K562 (cell line): ENCODE data around the gene IFNAR2. TPM values are rescaled to one million over a fixed set of nuclear protein-coding genes. Genes with fewer than 3 reads are reported as not detected.

Experiments
- ARID1B ChIP-seq: fragments of 450-650 bp; IDR thresholded peaks from 2 replicates; pipeline ENCODE4 v1.6.1; 2016; ENCODE audit warnings: antibody characterized with exemption, mild to moderate bottlenecking, inconsistent platforms
- ARID2 ChIP-seq: fragments of 450-650 bp; IDR thresholded peaks from 2 replicates; pipeline ENCODE4 v1.6.1; 2017; ENCODE audit warnings: antibody characterized with exemption, mild to moderate bottlenecking
- ATF7 ChIP-seq: fragments of 450-650 bp; IDR thresholded peaks from 2 replicates; pipeline ENCODE4 v1.7.1; 2014; ENCODE audit warnings: mild to moderate bottlenecking, moderate library complexity
- BCOR ChIP-seq: fragments of 450-650 bp; IDR thresholded peaks from 2 replicates; pipeline ENCODE4 v1.6.1; 2016
- CEBPG ChIP-seq, 3 experiments: fragments of 200-800 bp in 1 of 3; sonication (Bioruptor generic) in 1 of 3; sonication (generic) in 1 of 3; formaldehyde crosslinking in 1 of 3; IDR thresholded peaks in 2 of 3; conservative IDR thresholded peaks in 1 of 3; 2 replicates each; pipeline versions ENCODE4 v1.6.1 to v1.8.0; 2016 to 2022; ENCODE audit warnings: missing compliant biosample characterization in 2 of 3, missing genetic modification characterization in 2 of 3, mild to moderate bottlenecking in 1 of 3, missing genetic modification reagents in 1 of 3
- FOSL1 ChIP-seq: fragments of 200-800 bp; sonication (Bioruptor generic); conservative IDR thresholded peaks from 2 replicates; pipeline ENCODE4 v1.6.1; 2016; ENCODE audit warnings: missing genetic modification characterization, missing compliant biosample characterization
- HNRNPK ChIP-seq: fragments of 200-400 bp; formaldehyde crosslinking; IDR thresholded peaks from one replicate; pipeline ENCODE4 v1.6.1; 2018; ENCODE audit warnings: mild to moderate bottlenecking, low read depth, low read length; ENCODE audit not compliant: poor library complexity, severe bottlenecking
- HOMEZ ChIP-seq: fragments of 250-450 bp; sonication (Bioruptor Pico); IDR thresholded peaks from 2 replicates; pipeline ENCODE4 v1.4.0; 2020; ENCODE audit warnings: mild to moderate bottlenecking, moderate library complexity
- NCOA2 ChIP-seq, 2 experiments: fragments of 450-650 bp; IDR thresholded peaks; 2 replicates each; pipeline ENCODE4 v1.6.1; 2018; ENCODE audit warnings: mild to moderate bottlenecking in 2 of 2, moderate library complexity in 1 of 2; ENCODE audit not compliant: partially characterized antibody in 2 of 2
- POLR2AphosphoS2 ChIP-seq: IDR thresholded peaks from 2 replicates; pipeline ENCODE4 v1.6.1; 2012; ENCODE audit warnings: low read length, improper control_type of control experiment
- PTTG1 ChIP-seq: fragments of 450-650 bp; IDR thresholded peaks from 2 replicates; pipeline ENCODE4 v1.6.1; 2016; ENCODE audit warnings: low read depth, mild to moderate bottlenecking, missing genetic modification characterization, missing compliant biosample characterization
- SIRT6 ChIP-seq: IDR thresholded peaks from one replicate; pipeline ENCODE4 v1.6.1; 2012; ENCODE audit warnings: low read depth, mild to moderate bottlenecking, control low read depth, inconsistent platforms, low read length, moderate library complexity
- SRSF9 ChIP-seq: fragments of 200-400 bp; formaldehyde crosslinking; IDR thresholded peaks from 2 replicates; pipeline ENCODE4 v1.6.1; 2017; ENCODE audit warnings: low read depth, low read length, borderline replicate concordance
- YBX1 ChIP-seq: fragments of 450-650 bp; IDR thresholded peaks from 2 replicates; pipeline ENCODE4 v1.7.1; 2016; ENCODE audit warnings: mild to moderate bottlenecking
- ZBTB26 ChIP-seq: fragments of 450-650 bp; formaldehyde crosslinking; IDR thresholded peaks from 2 replicates; pipeline ENCODE4 v1.4.0; 2022; ENCODE audit warnings: missing genetic modification characterization
- ZNF239 ChIP-seq: fragments of 250-450 bp; sonication (Bioruptor Pico); IDR thresholded peaks from 2 replicates; pipeline ENCODE4 v1.4.0; 2020; ENCODE audit warnings: mild to moderate bottlenecking
- ZNF24 ChIP-seq: fragments of 450-650 bp; IDR thresholded peaks from 2 replicates; pipeline ENCODE4 v1.6.1; 2016
- ZNF407 ChIP-seq: fragments of 450-650 bp; IDR thresholded peaks from 2 replicates; pipeline ENCODE4 v1.6.1; 2016; ENCODE audit warnings: low read depth
- polyA plus RNA-seq, 8 experiments: library from polyadenylated mRNA; depleted of rRNA in 4 of 8; stranded (reverse) in 5 of 8; unstranded in 3 of 8; fragments of >200 nt; fragmentation: Nextera tagmentation in 2 of 8; fragmentation: Illumina TruSeq in 1 of 8; extraction: Ambion mirVana in 2 of 8; extraction: Trizol in 1 of 8; gene quantifications; 2 replicates each; pipeline versions ENCODE4 v1.2.1 to v1.2.3, GENCODE V29; 2011 to 2014; ENCODE audit warnings: inconsistent platforms in 1 of 8, missing spikeins in 1 of 8
- total RNA-seq, 7 experiments: library from RNA; depleted of rRNA in 6 of 7; stranded (reverse); fragments of >200 nt in 6 of 7; fragmentation: Illumina TruSeq in 2 of 7; extraction: Trizol in 2 of 7; gene quantifications; 2 replicates each; pipeline versions ENCODE4 v1.2.1 to v1.2.3, GENCODE V29; 2011 to 2021; ENCODE audit warnings: low replicate concordance in 1 of 7

The IFNAR2 gene
- total and polyA plus RNA-seq, 9 of the 15 experiments (the other 6 are each of a cell fraction or from before 2014, with no cell fraction given) = 1.7 to 48.3 (median 8.4) TPM

GRCh38 chr21:33212159-33212851 is 17.4 kb upstream of the IFNAR2 start (continued):
- TF ChIP-seq ZNF407 (no peak), CEBPG (CRISPR knock-in tag; IDR thresholded peaks at IDR 0.05) (no peak), CEBPG (tag; conservative IDR thresholded peaks at IDR 0.05 in 1 of 2, IDR thresholded peaks at IDR 0.05 in 1 of 2) (peak in 1 of 2 experiments; percentile 25; a peak in 1 of 4 replicates), ATF7 (0 out of 2 replicates have a peak, but pooled peaks have one; percentile 34), NCOA2 (IDR thresholded peaks at IDR 0.05; ENCODE audit: partially characterized antibody in 2 of 2) (no peak), ZNF24 (0 out of 2 replicates have a peak, but pooled peaks have one; percentile 39), ARID1B (peak; percentile 72), SRSF9 (no peak), HOMEZ (CRISPR knock-in tag) (no peak), FOSL1 (tag) (peak; percentile 53), BCOR (peak; percentile 29; the same call in 1 of the 2 replicates), HNRNPK (no peak), ZNF239 (CRISPR knock-in tag) (0 out of 2 replicates have a peak, but pooled peaks have one; percentile 15), PTTG1 (tag) (no peak), YBX1 (no peak), ZBTB26 (CRISPR knock-in tag) (no peak), ARID2 (no peak), SIRT6 (no peak), POLR2AphosphoS2 (no peak)
